HG03045 (cell line): ENCODE measurements around the gene GBP7.
"Not testable (repeated sequence)": the region's sequence is repeated elsewhere in the genome, so short reads cannot be mapped to it uniquely, and the experiment has no call there.

Experiments used
- ATAC-seq: cut with Tn5 transposase; IDR thresholded peaks from one replicate; pipeline ENCODE4 v1.9.1; 2021; ENCODE audit warnings: mild to moderate bottlenecking, moderate library complexity; ENCODE audit not compliant: unreplicated experiment

Gene GBP7, protein sequence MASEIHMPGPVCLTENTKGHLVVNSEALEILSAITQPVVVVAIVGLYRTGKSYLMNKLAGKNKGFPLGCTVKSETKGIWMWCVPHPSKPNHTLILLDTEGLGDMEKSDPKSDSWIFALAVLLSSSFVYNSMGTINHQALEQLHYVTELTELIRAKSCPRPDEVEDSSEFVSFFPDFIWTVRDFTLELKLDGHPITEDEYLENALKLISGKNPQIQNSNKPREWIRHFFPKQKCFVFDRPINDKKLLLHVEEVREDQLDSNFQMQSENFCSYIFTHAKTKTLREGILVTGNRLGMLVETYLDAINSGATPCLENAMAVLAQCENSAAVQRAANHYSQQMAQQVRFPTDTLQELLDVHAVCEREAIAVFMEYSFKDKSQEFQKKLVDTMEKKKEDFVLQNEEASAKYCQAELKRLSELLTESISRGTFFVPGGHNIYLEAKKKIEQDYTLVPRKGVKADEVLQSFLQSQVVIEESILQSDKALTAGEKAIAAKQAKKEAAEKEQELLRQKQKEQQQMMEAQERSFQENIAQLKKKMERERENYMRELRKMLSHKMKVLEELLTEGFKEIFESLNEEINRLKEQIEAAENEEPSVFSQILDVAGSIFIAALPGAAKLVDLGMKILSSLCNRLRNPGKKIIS

DNA sequence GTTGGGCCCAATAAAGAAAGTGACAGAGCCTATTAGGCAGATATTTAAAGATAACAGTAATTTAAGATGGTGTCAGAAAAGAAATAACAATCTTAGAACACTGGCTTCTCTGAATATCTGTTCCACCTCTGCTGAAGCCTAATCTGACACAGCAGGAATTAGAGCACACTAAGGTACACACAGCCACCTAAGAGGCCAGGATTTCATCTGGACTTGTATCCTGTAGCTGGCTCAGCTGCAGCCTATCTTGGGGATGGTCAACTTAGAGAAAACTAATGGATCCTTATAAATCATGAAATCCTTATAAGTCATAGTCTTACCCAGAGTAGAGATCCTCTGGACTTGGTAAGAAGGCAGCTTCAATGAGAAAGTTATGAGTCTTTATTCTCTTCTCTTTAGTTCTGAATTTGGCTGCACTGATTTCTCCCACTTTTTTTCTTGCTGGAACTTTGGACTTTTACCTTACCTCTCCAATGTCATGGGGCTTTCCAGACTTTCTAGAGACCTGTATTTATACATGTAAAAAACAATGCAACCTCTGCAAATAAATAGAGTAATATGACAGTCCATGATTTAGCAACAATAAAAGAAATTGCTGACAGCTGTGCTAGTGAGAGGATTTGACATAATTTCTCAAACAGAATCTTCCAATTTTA, at the start of gene GBP7:
TSS of gene GBP7 (minus strand) at position 403 of the 656 bp plus-strand sequence. CDS start 4,068 bp downstream, outside the sequence.
- ATAC-seq, result no peak

DNA sequence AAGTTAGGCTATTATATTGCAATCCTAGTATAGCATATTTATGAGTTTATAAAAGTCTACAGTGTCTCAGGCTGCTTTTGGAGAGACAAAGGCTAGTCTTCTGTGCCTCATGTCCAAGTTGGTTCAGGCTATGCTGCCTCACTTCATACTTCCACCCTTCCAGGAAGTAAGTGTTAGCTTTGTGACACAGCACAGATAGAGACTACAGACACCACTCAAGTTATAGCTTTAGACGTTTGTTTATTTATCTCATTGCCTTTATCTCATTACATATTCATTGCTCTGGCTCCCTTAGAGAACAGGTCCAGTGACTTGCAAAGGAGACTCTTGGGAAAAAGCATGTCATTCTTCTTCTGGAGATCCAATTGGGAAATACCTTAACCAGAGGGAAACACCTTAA, 45.5 kb upstream of the GBP7 start:
- ATAC-seq, result no peak

DNA sequence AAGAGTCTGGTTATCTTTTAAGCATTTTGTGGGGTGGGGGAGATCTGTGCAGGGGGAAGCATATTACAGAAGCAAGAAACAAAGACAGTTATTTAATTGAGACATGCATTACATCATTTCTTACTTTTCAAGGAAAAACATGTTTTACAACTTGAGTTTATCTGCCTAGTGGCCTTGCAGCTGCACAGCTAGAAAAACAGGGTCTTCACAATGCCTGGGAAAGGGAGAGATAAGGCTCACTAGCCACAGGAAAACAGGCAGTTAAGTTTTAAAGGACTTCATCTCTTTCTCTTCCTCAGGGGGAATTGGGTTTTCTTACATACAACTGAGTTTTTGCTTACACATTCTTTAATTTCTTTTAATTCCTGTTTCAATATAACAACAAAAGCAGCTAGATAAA, 44.0 kb upstream of the GBP7 start:
- ATAC-seq, result not testable (repeated sequence)

DNA sequence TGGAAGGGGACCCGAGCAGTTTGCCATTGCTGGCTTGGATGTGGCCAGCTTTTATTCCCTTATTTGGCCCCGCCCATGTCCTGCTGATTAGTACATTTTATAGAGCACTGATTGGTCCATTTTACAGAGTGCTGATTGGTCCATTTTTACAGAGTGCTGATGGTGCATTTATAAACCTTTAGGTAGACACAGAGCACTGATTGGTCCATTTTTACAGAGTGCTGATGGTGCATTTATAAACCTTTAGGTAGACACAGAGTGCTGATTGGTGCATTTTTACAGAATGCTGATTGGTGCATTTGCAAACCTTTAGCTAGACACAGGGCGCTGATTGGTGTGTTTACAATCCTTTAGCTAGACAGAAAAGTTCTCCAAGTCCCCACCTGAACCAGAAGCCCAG, 43.1 kb upstream of the GBP7 start:
- not testable (repeated sequence) for ATAC-seq

DNA sequence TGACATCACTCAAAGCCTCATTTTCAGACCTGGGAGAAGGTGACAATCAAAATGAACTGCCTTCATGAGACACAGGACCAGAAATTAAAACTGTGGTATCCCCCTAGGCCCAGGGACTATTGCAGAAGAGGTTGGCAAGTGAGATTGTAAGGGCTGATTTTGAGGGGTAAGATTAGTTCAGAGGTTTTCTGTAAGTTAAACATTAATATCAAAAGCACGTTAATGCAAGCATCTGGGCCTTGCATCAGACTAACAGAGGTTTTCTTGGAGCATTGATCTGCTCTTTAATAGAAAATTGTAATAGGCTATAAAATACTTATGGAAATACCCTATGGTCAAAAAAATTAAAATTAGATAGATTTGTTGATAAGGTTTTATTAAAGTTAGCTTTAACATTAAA, 37.5 kb upstream of the GBP7 start:
- no peak for ATAC-seq

DNA sequence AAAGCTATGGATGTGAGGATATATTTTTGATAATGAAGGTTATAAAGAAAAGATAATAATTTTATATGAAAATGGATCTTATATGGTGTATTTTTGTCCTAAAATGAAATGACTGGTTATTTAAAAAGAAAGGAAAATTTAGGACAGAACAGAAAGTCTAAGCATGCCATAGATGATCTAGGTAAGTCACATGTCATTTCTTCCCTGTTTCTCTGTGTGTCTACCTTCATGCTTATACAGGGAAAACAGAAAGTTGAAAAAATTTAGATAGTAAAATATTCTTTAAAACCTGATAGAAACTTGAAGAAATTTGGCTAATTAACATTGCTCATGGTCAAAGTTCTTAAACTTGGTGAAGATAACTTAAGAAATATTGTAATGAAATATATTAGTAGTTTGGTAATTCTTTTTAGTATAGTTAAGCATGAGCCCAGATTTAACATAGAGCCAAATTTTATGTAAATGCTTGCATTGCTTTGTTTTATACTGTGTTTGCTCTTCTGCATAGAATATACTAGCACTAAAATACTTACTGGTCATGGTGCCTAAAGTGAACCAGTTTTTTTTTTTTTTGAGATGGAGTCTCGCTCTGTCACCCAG, 35.3 kb upstream of the GBP7 start:
- ATAC-seq, result no peak

DNA sequence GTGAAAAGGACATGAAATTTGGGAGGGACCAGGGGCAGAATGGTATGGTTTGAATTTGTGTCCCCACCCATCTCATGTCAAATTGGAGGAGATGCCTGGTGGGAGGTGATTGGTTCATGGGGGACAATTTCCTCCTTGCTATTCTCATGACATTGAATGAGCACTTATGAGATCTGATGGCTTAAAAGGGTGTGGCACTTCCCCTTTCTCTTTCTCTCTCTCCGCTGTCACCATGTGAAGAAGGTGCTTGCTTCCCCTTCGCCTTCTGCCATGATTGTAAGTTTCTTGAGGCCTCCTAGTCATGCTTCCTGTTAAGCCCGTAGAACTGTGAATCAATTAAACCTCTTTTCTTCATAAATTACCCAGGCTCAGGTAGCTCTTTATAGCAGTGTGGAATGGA, 30.6 kb upstream of the GBP7 start:
- no peak for ATAC-seq

DNA sequence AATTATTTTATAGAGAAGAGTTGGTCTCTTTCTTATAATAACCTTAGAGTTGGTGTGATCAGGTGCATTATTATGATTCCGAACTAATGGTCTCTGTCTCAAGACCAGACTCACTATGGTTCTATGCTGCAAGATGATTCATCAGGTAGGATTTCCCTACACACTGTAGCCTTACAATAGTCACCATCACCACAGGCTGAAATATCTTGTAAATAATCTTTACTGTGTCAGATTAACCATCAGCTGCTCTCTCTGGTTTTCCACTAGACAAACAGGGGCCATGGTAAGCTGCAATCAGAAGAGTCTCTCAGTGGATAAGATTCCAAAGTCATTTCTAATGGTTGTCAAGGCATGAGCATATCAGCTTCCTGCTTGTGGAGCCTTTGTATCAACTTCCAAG, 27.4 kb upstream of the GBP7 start:
- ATAC-seq, result no peak

DNA sequence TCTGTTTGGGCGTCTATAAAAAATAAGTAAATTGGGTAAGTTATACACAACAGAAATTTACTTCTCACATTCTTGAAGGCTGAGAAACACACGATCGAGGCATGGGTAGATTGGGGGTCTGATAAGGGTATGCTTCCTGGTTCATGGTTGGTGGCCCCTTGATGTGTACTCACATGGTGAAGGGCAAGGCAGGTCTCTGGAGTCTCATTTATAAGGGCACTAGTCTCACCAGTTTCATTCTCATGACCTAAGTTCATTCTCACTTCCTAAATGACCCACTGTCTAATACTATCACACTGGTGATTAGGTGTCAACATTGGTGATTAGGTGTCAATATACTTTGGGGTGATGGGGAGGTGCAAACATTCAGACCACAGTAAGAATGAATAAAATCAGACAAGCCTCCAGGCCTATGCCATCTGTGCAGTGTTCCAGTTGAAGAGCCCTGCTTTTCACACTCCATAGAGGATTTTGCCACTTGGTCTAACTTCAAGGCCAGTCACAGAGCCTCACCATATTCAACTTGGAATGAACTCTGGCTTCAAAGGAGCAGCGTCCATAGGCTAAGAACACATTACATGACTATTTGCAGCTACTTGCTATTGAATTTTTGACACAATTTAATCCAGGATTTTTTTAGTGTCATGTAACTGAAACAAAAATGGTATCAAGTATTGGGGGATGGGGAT, 25.4 kb upstream of the GBP7 start:
- peak; percentile 62 for ATAC-seq

DNA sequence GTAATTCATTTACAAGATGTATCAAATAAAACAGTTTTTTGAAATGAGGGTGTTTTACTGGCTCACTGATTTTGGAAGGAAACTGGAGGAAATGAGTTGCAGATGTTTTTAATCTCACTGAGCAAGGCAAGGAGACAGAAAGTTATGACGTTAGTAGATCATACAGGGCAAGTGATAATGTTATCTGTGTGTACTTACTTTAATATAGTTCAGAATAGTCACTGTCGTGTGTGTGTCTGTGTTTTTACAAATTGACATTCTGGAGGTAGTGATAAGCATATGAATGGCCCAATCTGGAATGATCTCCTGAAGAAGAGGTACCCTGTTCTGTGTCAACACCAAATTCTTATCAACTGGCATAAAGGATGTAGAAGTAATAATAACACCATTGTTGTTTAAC, 24.9 kb upstream of the GBP7 start:
- ATAC-seq, result no peak

DNA sequence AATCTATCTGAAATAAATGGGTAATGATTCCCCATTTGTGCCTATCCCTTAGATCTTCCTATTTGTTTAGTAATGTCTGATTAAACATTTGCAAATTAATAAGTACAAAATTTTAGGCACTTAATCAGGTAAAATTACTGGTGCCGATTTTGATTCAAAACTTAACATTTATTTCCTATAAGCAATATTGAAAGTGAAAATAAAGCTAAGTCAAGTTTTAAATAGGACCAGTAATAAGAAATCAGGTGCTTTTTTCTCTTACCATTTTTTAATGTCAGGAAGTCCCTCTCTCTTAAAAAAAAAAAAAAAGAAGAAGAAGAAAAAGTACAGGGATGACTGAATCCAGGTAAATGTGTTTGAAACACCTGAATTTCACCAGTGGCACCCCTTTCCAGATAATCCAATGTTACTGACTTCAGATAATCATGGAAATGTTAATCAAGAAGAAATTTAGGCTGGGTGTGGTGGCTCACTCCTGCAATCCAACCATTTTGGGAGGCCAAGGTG, 23.8 kb upstream of the GBP7 start:
- ATAC-seq, result no peak

DNA sequence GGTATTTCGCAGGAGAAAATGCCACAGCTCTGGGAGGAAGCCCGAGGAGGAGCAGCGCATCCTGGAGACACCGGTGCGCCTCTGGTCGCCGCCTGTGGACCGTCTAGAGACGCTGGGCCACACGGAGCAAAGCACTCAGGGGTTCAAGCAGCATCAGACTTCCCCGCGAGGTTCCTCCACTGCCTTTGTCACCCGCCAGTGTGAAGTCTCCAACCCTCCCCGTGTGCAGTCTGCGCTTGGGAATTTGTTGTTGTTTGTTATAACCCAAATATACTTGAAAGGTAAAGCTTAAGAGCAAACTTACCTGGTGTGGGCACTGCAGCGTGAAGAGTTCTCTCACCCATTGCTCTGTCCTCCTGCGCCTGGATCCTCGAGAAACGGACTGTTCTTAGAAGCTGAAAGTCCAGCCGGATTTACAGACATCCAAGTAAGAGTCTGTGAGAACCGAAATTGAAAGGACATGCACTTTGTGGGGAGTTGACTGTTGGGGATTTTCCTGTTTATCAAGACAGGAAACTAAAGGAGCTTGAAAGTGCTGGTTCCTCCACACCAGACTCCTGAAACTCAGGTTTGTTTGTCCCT, 22.8 kb upstream of the GBP7 start, which contains the start of gene GBP4:
TSS of gene GBP4 (minus strand) at position 452 of the 582 bp plus-strand sequence. CDS start at position 344, 108 bp downstream.
- peak; percentile 59 for ATAC-seq

DNA sequence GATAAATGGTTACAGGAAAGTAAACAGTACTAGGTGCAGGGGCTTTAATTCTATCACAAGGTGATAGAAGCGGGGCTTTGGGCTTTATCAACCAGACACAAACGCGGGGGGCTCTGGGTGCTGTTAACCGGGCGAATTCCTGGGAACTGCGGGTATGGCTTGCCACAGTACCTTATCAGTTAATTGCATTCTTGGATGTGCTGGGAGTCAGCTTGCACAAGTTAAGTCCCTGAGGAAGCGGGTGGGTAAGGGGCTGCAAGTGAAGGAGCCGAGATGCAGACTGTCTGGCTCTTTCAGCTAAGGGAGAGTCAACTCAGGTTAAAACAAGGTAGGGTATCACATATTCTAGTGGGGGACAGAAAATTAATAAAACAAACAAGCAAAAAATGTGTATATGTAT, 22.3 kb upstream of the GBP7 start:
- ATAC-seq, result no peak

DNA sequence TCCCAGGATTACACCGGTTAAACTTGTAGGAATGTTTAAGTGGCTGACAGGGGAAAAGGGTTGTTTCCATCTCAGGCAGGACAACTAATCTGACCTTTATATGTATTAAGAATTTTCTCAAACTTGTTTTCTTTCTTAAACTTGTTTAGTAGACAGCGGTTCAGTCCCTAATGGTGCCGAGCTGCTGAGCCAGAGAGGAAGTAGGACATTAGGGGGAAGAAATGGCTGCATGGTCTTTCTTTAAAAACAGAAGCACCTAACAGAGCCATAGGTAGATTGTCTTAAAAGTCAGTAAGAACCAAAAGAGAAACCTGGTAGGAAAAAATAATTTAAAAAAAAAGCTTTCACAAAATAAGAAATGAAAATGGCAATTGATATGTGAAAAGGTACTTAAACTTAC, 19.7 kb upstream of the GBP7 start:
- ATAC-seq, result no peak

DNA sequence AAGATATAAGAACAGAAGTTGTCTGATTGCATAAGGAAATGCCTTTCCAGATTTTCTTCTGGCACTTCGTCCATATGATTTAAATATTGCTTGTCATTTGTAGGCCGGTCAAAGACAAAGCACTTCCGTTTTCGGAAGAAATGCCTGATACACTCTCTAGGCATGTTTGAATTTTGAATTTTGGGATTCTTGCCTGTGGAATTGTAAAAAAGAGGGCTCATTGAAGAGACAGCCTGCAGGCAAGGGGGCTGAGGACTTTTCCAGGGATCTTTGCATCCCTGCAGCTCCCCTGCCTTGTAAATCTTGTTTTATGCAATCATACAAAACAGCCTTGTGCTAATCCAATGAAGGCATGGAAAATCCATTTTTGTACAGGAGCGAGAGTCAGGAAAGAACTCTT, 15.5 kb upstream of the GBP7 start:
- no peak for ATAC-seq

DNA sequence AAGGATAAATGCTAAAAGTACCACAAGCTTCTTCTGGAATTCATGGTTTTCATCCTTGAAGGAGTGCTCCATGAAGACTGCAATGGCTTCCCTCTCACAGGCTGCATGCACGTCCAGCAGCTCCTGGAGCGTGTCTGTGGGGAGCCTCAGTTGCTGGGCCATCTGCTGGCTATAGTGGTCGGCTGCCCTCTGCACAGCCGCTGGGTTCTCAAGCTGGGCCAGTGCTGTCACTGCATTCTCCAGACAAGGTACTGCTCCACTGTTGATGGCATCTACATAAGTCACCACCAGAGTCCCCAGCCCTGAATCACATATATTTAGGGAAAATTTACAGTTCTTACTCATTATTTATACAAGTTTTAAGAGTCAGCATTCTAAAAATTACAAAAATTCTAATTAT, 14.2 kb upstream of the GBP7 start:
- ATAC-seq, result no peak

DNA sequence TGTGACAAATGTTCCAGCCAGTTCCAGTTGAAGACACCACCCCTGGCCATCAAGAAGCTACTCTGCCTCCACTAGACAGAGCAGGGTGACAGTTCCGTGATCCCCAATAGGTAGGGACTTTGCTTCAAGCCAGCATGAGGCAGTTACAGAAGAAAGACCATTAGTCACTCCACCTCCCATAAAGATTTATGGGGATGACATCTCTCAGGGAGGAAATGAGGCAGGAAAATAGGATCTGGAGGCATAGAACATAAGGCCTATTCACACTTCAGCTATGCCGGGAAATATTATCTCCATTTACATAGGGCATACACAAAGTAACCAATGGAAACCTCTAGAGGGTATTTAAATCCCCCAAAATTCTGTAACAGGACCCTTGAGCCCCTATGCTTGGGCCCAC, 3.5 kb upstream of the GBP7 start:
- no peak for ATAC-seq

DNA sequence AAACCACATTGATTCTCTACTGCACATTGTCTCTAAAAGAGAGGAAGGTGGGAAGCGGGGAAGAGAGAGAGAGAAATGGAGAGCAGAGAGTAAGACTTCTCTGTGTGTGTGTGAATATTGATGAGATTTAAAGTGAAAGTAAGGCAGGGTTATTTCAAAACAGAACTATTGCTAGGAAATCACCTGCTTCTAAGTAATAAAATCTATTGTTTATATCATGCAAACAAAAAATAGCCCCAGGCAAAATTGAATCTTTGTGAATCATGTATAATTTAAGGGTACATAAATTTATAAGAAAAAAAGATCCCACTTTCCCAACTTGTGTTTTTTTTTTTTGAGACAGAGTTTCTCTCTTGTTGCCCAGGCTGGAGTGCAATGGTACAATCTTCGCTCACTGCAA, 1.2 kb upstream of the GBP7 start:
- no peak for ATAC-seq

DNA sequence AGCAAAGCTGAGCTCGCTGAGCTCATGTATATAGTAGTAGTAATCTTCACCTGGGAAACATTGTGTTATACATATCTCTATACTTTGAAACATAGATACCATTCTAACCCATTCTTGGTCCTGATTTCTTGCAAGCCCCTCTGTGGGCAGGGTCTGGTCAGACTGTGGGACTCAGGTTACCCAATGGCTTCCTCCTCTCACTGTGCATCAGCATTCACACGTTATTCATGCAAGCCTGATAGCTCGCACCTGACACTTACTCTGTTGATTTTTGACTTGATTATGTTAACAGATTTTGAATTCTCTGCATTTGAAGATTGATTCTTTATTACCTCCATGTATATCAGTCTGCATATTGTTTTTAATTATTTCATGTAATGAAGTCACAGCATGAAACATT, 1.3 kb downstream of the GBP7 start:
- ATAC-seq, result no peak

DNA sequence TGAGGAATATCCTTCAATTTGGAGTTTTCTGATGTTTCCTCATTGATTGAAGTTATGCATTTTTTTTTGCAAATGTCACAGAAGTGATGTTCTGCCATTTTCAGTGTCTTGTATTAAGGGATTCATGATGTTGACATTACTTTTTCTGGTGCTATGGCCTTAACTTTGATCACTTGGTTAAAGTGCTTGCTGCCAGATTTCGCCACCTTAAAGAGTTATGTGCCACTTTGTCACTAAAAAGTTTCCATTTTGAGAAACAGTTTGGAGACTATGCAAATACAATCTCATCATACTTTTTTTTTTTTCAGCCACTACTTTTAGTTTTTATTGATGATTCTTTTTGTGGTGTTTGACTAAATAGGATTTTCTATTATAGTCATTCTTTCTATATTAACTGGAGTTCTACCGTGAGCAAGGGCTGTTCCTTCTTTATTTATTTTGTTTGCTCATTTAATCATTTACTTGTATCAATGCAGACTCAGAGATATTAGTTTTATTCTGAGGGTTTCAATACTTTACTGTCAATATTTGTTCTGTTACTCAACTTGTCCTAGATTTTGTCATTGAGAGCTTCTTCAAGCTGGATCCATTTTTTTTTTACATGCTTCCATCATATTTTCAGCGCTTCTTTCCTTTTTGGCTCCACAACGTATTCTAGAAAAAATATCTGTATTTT, 3.2 kb downstream of the GBP7 start:
- ATAC-seq, result no peak
